ENCODE measurements around the gene SRC.

GRCh38 chr20:37447688-37448087 lies 101.7 kb downstream of the SRC start:
- TF ChIP-seq TAF1 (IDR thresholded peaks at IDR 0.05; ENCODE audit: borderline replicate concordance, insufficient read depth, low read length) (no peak), SIN3A (IDR thresholded peaks at IDR 0.05; ENCODE audit: borderline replicate concordance, insufficient read depth, low read length) (no peak), POLR2AphosphoS5 (IDR thresholded peaks at IDR 0.05; ENCODE audit: low read depth, low read length) (no peak)
- TF ChIP-seq, protein P1, sequence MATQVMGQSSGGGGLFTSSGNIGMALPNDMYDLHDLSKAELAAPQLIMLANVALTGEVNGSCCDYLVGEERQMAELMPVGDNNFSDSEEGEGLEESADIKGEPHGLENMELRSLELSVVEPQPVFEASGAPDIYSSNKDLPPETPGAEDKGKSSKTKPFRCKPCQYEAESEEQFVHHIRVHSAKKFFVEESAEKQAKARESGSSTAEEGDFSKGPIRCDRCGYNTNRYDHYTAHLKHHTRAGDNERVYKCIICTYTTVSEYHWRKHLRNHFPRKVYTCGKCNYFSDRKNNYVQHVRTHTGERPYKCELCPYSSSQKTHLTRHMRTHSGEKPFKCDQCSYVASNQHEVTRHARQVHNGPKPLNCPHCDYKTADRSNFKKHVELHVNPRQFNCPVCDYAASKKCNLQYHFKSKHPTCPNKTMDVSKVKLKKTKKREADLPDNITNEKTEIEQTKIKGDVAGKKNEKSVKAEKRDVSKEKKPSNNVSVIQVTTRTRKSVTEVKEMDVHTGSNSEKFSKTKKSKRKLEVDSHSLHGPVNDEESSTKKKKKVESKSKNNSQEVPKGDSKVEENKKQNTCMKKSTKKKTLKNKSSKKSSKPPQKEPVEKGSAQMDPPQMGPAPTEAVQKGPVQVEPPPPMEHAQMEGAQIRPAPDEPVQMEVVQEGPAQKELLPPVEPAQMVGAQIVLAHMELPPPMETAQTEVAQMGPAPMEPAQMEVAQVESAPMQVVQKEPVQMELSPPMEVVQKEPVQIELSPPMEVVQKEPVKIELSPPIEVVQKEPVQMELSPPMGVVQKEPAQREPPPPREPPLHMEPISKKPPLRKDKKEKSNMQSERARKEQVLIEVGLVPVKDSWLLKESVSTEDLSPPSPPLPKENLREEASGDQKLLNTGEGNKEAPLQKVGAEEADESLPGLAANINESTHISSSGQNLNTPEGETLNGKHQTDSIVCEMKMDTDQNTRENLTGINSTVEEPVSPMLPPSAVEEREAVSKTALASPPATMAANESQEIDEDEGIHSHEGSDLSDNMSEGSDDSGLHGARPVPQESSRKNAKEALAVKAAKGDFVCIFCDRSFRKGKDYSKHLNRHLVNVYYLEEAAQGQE (IDR thresholded peaks at IDR 0.05; ENCODE audit: insufficient read depth in 1 of 2, low read depth in 2 of 2, low read length in 2 of 2): no peak
